Stimulated activated CD4-positive, alpha-beta T cell treated with anti-CD3 and anti-CD28 coated beads, Interleukin-12 subunit alpha, Interleukin-12 subunit beta, amount 100 ng/mL, for 24 hours (primary cell): ENCODE results near the gene ANKK1.

ENCODE experiments used
- DNase-seq, 2 experiments: peaks; one replicate each; pipeline ENCODE4 v3.0.0-alpha.2; 2020; ENCODE audit warnings: low read depth in 2 of 2

ANKK1 gene, protein sequence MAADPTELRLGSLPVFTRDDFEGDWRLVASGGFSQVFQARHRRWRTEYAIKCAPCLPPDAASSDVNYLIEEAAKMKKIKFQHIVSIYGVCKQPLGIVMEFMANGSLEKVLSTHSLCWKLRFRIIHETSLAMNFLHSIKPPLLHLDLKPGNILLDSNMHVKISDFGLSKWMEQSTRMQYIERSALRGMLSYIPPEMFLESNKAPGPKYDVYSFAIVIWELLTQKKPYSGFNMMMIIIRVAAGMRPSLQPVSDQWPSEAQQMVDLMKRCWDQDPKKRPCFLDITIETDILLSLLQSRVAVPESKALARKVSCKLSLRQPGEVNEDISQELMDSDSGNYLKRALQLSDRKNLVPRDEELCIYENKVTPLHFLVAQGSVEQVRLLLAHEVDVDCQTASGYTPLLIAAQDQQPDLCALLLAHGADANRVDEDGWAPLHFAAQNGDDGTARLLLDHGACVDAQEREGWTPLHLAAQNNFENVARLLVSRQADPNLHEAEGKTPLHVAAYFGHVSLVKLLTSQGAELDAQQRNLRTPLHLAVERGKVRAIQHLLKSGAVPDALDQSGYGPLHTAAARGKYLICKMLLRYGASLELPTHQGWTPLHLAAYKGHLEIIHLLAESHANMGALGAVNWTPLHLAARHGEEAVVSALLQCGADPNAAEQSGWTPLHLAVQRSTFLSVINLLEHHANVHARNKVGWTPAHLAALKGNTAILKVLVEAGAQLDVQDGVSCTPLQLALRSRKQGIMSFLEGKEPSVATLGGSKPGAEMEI

DNA sequence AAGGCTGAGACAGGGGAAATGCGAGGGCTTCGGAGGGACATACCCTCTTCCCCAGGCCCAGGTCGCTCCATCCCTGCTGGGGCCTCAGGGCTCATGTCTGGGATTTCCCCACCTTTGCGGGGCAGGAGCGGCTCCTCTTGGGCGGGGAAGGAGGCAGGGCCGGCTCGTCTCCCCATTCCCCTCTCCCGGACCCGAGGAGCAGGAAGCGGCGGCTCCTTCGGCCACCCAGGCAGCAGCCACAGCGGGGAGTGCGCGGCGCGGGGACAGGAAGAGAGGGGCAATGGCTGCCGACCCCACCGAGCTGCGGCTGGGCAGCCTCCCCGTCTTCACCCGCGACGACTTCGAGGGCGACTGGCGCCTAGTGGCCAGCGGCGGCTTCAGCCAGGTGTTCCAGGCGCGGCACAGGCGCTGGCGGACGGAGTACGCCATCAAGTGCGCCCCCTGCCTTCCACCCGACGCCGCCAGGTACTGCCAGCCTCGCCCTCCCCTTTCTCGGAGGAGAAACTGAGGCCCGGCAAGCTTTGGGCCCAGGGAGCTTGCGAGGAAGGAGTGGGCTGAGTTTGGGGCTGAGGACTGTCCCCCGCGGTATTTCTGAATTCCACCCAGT lies at the start of gene ANKK1:
Gene ANKK1, plus strand, starts transcription at position 175 of the 607 bp plus-strand sequence. Its CDS starts 106 bp downstream, at position 281.
- no peak for DNase-seq

DNA sequence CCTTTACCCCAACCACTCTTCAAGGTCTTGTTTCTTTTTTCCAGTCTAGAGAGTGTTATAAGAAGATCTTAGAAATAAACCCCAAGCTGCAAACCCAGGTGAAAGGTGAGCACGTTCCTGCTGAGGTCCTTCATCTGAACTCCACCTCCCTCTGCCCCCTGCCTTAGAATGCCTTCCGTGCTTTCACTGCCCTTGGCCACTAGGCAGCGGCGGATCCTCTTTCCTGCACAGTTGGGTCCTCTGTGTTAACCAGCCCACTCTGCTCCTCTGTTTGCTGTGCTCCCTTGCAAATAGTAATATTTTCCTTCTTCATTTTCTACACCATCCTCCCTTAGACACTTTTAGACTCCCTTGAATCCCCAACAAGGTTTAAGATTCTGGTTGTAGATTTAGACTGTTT lies 48.8 kb upstream of the ANKK1 start:
- no peak for DNase-seq

DNA sequence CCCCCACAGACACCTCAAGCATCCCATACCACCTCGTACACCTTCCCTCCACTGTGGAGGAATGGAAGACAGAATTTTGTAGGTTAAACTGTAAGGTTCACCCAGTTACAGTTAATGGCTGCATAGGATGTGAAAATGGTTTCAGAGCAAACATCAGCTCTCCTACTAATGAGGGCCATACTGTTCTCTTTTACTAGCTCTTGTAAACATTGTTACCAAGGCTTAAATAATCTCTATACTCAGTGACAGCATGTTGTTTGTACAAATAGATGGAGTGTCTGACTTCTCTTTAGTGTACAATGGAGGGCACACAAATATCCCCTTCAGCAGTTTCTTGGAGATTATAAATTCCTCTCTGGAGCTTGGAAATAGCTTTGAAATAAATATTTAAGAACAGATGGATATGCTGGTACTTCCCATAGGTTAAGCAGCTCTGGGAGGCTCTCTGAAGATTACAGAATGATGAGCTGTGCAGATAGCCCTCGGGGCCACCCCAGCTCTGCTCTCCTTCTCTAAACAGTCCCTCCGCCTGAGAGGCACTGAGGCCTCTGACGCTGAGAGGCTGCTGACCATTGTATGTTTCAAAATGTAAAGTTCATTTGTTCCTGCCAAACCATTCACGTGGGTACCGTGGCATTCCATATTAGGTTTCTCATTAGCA lies 47.5 kb upstream of the ANKK1 start:
- no peak for DNase-seq

DNA sequence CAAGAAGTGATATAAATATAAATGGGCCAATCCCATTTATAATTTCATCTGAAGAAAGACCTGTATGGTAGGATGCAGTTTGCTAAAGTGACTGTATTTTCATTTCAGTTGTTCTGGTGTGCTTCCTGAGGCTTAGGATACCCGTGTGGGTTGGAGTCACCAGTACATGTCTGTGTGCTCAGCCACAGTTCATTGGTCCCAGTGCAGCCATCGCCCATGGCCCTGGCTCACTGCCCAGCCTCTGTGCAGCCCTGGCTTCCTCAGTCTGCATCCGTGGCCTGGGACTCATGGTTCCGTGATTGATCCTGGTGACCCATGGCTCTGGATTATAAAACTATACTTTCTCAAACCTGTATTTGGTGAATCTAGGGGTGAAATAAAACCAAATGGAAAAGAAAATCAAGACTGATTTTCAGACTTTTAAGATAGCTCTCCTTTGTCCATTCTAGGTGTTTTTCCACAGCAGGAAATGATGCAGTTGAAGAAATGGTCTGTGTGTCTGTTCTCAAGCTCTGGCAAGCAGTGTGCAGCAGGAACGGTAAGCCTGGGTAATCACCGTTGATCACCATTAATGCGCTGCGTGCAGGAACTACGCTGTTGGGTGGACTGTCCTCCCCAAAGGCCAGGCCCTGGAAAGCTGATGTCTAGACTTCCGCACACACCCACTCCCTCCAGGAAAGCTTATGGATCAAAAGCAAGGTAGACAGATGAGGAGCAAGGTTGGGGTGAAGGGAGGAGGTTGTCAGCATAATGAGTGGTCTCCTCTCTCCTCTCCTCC lies 46.0 kb upstream of the ANKK1 start:
- DNase-seq, result no peak

DNA sequence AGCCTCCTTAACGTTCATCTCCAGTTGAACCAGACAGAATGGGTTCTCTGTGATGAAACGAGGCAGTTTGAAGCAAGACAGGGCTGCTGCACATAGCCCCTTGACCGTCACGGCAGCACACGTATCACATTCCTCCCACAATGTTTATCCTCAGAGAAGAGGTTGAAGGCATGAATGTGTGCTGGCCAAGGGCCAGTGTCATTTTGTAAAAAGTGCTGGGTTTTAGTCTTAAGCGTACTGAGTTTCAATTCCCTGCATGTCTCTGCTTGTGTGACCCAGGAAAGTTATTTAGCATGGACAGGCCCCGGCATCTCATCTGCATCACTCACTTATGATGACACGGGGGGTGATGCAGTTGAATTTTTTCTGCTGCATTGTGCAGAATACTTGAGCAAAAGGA lies 41.6 kb upstream of the ANKK1 start:
- DNase-seq, result no peak

DNA sequence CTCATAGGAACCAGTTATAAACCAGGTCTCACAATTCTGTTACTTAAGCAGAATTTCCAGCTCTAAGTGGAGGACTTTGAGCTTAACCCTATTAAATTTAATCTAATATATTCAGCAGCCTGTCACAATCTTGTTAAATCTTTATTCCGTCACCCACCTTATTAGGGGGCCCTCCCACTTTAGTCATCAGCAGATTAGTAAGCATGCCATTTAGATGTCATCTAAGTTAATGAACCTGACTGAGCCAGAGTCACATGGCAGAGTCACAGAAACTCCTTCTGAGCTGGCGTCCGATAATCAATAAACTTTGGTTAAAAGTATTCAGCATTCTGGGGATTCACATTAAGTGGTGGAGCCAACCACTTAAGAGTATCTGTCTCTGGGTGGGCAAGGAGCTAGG lies 38.1 kb upstream of the ANKK1 start:
- DNase-seq, result no peak

DNA sequence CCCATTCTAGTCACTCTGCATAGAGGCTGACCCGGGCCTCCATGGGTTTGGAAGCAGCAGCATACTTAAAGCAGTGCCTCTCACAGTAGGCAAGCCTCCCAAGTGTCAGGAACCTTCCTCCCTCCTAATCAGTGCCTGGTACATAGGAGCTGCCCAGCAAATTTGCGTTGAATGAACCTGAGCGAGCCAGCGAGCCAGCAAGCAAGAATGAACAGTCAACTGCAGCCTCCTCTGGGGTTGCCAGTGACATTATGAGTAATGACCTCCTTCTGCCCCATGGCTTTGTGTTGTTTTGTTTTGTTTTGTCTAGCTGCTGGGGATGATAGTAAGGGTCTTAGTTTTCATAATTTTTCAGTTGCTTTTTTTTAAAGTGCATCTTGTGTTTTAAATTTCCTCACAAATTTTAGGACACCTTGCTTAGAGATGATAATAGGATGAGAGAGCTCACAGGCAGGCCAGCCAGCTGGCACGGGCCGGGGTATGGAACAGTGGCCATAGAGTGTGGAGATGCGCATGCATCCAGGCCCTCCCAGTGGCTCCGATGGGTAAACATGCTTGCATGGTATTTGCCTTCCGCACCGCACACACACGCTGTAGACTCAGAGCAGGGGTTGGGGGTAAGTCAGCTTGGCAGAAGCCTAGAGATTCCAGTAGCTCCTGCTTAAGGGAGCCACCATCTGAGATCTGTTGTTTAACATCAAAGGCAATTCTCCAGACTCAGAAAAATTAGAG lies 37.1 kb upstream of the ANKK1 start:
- DNase-seq, result no peak

DNA sequence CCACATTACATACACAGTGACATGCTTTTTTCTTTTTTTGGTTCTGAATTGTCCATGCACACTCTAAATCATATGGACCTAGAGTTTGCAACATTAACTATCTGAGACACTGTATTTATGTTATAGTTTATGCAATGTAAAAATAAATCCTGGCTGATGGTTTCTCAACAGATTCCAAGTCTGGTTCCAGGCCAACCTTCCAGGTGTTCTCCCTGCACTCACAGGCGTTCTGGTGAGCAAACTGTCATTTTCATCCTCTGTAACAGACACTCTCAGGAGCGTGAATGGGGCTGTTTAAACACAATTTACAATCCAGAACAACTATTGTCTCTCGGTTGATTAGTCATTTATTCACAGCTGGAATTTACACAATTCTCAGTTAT lies 36.5 kb upstream of the ANKK1 start:
- DNase-seq, result no peak

DNA sequence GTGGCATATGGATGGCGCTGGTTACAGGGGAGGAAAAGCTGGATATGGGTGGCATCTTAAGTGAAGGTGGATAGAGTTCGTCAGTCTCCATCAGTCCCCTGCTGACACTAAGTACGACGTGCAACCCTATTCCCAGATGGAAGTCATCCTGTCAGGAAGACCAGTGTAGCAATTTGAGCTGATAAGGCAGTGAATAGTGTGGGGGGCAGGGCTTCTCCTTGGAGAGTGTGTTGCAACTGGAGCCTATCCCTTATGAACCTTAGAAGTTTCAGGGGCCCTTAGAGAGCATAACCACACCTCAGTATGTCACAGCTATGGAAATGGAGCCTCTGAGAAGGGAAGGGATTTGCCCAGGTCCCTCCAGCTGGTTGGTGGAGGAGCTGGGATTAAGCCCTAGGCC lies 36.1 kb upstream of the ANKK1 start:
- no peak for DNase-seq

DNA sequence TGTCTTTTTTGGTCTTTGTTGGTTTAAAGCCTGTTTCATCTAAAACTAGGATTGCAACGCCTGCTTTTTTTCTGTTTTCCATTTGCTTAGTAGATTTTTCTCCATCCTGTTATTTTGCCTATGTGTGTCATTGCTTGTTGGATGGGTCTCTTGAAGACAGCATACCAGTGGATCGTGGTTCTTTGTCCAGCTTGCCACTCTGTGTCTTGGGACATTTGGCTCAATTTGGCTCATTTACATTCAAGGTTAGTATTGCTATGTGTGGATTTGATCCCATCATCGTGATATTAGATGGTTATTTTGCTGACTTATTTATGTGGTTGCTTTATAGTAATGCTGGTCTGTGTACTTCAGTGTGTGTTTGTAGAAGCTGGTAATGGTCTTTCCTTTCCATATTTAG lies 31.4 kb upstream of the ANKK1 start:
- no peak for DNase-seq

DNA sequence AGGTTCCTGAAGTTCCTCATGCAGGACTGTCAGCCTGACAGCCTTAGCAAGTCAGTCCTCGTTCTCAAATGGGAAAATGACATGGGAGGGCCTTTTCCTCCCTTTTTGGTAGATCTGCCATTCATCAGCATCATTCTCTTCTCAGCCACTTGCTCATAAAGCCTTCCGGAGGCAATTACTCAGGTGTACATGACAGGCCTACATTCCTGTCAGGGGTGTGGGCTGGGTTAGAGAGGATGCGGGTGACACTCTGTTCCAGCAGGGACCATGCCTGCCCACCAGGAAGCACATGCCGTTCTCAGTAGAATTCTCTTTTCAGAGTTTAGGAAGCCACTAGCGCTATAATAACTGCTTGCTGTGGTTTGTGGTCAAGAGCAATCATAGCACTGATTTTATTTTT lies 24.2 kb upstream of the ANKK1 start:
- no peak for DNase-seq

DNA sequence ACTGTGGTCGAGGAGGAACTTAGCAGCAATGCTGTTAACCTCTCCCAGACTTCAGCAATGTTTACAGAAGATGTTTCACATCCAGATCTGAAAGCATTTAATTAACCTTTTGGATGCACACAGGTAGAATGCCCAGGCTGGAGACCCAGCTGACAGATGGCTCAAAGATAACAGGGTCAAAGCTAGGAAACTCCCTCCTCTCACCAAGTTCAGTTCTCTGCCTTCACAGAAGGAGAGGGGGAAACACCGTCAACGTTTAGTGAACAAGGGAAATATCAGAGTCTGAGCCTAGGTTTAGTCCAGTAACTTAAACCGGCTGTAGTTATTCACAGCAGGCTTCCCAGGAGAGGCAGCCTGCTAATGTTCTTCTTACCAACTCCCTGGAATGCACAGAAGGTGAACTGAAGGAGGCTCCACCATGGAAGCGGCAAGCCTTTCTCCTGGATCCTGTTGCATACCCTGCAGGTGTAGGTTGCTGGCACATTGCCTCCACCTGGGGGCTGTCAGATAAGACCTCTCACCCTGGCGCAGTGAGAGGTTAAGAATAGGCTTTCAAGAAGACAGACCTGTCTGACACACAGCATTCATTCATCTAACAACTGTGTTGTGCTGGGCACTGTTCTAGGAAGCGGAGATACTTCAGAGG lies 23.5 kb upstream of the ANKK1 start:
- no peak for DNase-seq

DNA sequence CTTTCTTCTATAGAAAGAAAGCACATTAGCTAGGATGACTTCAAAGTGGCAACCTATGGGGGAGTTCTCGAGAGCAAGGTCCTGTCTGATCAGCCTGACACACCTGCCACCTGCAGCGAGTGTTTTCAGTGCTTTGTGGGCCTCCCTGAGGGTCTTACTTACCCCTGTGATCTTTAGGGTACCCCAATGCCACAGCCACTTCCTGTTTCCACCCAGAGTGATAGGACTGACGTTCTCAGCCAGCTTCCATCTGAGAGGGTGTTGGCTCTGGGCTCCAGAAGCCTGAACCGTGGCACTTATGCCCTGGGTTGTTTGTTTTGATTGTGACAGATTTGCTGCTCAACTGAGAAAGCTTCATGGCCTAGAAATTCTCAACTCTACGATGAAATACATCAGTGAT lies 21.7 kb upstream of the ANKK1 start:
- DNase-seq, result no peak

DNA sequence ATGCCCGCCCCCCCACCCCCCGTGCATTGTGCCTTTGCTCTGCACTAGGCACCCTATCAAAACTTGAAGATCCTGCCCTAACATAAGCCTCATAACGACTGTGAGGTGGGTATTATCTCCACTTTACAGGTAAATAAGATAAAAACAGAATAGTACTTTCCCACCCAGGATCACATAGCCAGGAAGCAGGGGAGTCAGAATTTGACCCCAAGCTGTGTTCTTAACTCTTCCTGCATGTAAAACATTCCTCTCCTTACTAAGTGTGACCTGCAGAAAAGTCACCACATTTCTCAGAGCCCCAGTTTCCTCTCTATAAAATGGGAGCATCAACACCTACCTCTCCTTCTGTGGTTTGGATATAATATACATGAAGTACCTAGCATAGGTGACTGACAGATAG lies 18.2 kb upstream of the ANKK1 start:
- DNase-seq, result no peak

DNA sequence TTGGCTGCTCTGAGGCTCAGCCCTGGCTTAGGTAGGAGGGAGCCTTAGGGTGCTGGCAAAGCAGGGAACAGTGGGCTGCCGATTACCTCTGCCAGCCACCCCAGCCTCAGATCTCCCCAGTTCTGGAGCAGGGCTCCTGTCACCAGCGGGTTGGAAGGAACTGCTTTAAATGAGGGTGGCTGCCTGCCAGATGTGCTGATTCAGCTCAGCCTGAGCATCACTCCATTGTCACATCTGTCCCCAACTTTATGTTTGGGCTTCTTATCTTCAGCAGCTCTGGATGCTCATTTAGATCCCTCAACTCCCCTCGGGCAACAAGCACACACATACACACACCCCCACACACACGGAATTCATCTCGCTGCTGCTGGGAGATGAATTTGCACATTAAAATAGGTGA lies 16.9 kb upstream of the ANKK1 start:
- DNase-seq, result no peak

DNA sequence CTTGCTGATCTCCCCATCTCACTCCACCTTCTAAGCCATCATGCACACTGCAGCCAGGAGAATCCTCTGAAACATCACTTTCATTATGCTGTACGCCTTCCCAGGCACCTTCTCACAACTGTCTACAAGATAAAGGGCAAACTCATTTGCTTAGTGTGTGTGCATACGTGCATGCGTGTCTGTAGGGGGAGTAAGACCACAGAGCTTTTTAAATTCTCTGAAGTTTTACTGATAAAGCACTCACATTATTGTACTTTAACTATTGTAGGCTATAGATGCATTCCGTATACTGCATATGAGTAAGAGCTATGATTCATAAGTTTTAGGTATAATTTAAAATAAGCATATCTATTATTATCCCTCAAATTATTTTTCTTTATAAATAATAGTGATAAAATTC lies 15.3 kb upstream of the ANKK1 start:
- no peak for DNase-seq

DNA sequence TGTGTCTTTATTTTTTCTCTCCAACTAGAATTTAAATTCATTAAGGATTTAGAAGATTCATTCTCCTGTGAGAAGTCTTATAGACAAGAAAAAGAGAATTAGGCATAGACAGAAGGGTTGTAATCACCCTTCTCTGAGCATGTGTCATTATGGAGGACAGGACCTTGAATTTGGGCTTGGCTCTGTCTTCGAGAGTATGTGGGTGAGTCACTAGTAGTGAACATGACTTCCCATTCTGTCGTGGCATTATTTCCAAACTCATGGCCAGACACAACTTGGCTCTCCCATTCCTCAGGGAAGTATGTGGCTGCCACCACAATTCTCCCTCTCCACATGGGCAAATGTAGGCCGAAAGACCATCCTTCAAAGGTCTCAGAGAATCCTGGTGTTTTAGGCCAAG lies 14.3 kb upstream of the ANKK1 start:
- no peak for DNase-seq

DNA sequence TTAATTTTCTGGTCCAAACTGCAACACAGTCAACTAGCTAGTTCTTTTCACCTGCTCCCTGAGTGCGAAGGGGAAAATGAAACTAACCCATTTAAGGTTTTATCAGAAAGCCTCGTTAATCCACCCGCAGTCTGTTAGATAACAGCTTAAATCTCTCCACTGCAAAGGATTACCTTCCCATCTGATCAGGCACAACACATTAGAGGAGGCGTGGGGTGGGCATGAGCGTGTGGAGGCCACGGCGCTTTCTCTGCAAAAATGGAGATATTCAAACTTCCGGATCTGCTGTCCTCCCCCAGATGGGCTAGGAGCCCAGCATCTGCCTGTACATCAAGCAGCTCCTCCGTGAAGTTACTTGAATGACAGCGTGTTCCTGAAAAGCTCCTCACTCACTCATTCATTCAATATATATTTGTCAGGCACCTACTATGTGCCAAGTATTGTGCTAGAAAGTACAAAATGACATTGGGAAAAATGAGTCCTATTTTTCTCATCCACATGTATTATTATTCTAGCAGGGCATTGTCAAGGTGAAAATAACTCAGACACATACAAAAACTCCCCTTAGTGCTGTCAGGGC lies 13.5 kb upstream of the ANKK1 start:
- DNase-seq, result no peak

DNA sequence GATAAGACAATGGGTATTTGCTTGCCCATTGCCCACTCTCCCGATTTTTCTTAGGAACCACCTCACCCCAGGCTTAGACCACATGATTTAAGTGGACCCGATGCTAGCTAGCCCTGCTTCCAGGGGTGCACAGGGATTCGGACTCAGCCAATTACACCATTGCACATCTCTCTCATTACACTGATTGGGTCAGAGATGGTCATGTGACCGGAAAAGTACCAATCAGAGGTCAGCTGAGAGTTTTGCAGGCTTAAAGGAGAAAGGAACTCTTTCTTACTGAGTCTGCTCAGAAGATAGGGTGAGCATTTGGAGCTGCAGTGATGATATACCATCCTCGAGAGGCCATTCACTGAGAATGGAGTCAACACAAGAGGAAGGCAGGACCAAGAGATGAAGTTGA lies 12.2 kb upstream of the ANKK1 start:
- DNase-seq, result no peak

DNA sequence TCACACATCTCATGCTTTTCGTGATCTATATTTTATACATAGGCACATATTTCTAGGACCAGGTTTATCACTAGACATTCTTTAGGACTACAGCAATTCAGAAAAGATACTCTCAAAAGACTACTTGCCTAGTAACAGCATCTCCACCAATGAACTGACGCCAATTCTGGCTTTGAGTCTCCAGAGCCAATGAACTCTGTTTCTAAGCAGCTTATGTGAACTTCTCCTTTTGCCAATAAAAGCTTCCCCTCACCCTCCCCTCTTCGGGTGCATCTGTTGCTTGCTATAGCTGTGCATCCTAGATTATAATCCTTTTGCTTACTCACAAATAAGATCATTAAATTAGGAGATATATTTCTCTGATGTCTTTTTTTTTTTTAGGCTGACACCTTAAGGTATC lies 11.4 kb upstream of the ANKK1 start:
- DNase-seq, result no peak
